Epithelial cell of esophagus (primary cell): ENCODE data around the gene ACY1.

Source experiments
- DNase-seq: peaks from one replicate; pipeline ENCODE4 v3.0.0; 2010; ENCODE audit warnings: low read depth
- H3K4me3 ChIP-seq: 2 replicates; pipeline ENCODE4 v1.5.1; 2011; ENCODE audit warnings: mild to moderate bottlenecking, low read length, control low read depth
- CTCF ChIP-seq: IDR thresholded peaks from 2 replicates; pipeline ENCODE4 v1.5.1; 2011; ENCODE audit warnings: low read depth, mild to moderate bottlenecking, low read length, control low read depth, inconsistent platforms; ENCODE audit not compliant: insufficient read depth; ENCODE audit errors: missing control alignments

ACY1 gene

GRCh38 chr3:52010431-52010830 lies 27.1 kb downstream of the ACY1 start:
- TF ChIP-seq CTCF, result no peak
- no peak overlapping the region for H3K4me3 ChIP-seq
- DNase-seq, result no peak

GRCh38 chr3:52012699-52013098 lies 29.4 kb downstream of the ACY1 start:
- DNase-seq, result no peak
- H3K4me3 ChIP-seq, result no peak overlapping the region
- TF ChIP-seq CTCF, result no peak

GRCh38 chr3:52013802-52014598 lies 30.7 kb downstream of the ACY1 start:
- TF ChIP-seq CTCF, result peak; percentile 14
- H3K4me3 ChIP-seq, result no peak overlapping the region
- DNase-seq, result no peak

DNA sequence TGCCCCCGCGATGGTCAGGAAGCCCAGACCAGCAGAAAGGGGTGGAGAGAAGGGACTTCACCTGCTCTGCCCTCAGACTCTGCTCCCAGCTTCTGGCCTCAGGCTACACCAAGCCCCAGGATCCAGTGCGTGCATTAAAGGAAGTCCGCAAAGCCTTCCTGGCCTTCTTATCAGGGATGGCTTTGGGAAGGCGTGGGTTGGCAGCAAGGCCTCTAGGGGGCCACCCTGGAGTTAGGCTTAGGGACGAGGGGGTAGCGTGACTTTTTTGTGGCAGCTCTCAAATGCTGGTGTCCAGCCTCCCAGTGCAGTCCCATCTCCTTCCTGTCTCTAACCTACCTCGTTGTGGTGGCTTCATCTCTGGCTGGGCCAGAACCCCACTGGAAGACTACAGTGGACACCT lies 31.3 kb downstream of the ACY1 start:
- H3K4me3 ChIP-seq, result no peak overlapping the region
- TF ChIP-seq CTCF, result peak; percentile 8
- DNase-seq, result no peak

DNA sequence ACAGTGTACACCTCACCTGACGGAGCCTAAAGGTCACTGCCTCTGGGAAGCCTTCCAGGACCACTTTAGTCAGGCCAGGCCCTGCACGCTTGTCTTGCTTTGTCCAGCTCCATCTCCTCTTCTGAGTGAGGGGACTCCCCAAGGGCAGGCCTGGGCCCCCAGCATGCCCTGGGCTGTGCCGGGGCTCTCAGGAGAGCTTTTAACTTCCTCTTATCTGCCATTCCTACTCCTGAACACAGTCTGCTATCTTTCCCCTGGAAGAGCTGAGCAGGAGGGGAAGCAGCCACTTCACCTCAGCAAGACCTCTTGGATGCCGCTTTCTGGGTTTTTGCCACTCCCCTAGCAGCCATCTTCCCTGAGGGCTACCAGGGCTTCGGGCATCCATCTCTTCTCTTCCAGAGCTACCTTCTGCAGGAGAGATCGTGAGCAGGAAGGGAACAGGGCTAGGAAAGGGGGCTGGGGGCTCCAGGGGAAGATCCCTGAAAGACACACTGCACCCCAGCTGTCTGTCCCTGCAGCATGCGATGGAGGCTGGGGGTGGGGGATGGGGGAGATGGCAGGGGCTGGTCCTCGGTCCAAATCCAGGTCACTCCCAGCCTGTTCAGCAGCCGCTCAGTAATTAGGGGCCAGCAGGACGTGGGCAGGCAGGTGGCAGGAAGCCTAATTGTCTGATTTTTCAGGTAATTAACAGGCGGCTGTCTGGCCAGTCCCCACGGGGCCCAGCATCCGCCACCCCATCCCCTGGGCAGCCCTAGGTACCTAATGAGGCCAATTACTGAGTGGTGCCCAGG lies 32.3 kb downstream of the ACY1 start:
- no peak for TF ChIP-seq CTCF
- DNase-seq, result no peak

DNA sequence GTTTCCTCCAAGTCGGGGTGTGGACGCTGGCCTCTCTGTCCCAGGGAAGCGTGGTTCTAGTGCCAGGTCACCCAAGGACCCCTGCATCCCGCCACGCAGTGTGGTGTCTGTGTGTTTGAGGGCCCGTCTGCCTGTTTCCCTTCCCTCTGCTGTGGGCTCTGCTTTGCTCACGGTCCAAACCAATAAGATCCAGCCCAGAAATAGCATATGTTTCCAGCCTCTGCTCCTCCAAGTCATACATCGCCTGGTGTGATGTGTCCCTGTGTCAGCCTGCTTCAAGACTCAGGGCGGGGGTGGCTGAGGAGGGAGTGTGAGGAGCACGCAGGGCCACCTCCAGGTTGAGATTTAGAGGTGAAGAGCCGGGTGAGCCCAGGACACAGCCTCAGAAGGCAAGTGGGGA lies 34.3 kb downstream of the ACY1 start:
- DNase-seq, result no peak
- H3K4me3 ChIP-seq, result no peak overlapping the region
- TF ChIP-seq CTCF, result no peak

More for the DNA sequence above, 32.3 kb downstream of the ACY1 start:
- no peak overlapping the region for H3K4me3 ChIP-seq
